NB4 (cell line): ENCODE results near the gene CNGB1.
"Not testable (repeated sequence)": the region's sequence is repeated elsewhere in the genome, so short reads cannot be mapped to it uniquely, and the experiment has no call there.

Experiments used
- DNase-seq: peaks from one replicate; pipeline ENCODE4 v3.0.0; 2010; ENCODE audit warnings: low read depth
- H3K4me3 ChIP-seq: one replicate; pipeline ENCODE4 v1.5.1; 2011; ENCODE audit warnings: mild to moderate bottlenecking, low read depth, low read length, moderate library complexity
- MYC ChIP-seq: IDR thresholded peaks from 2 replicates; pipeline ENCODE4 v1.6.1; 2011; ENCODE audit warnings: low read depth, low read length
- POLR2A ChIP-seq: IDR thresholded peaks from 2 replicates; pipeline ENCODE4 v1.6.1; 2011; ENCODE audit warnings: mild to moderate bottlenecking; ENCODE audit not compliant: insufficient read length; ENCODE audit errors: extremely low read depth
- TF ChIP-seq, protein P1 (sequence below): IDR thresholded peaks from 2 replicates; pipeline ENCODE4 v1.6.1; 2011; ENCODE audit warnings: low read depth, low read length
- TF ChIP-seq, protein P2 (sequence below): IDR thresholded peaks from one replicate; pipeline ENCODE4 v1.5.1; 2012; ENCODE audit warnings: low read depth, low read length

Gene CNGB1

DNA sequence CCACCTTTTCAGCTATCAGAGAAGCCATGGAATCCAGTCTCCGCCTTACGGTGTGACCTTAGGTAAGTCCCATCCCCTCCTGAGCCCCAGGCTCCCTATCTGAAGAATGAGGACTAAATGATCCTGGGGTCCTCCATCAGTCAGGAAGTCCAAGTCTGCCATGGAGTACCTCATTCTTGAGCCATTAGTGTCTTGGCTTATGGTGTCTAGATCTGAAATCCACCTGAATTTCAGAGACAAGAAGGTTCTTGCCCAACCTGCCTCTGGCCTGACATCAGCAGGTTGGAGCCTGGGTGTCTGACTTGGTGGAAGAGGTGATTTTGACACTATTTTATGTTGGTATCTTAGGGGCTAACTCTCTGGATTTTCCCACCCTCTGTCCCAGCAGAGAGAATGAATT, 47.1 kb downstream of the CNGB1 start:
- H3K4me3 ChIP-seq, result no peak overlapping the region
- no peak for TF ChIP-seq MYC
- TF ChIP-seq, protein P1, sequence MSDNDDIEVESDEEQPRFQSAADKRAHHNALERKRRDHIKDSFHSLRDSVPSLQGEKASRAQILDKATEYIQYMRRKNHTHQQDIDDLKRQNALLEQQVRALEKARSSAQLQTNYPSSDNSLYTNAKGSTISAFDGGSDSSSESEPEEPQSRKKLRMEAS, result no peak
- TF ChIP-seq, protein P2, sequence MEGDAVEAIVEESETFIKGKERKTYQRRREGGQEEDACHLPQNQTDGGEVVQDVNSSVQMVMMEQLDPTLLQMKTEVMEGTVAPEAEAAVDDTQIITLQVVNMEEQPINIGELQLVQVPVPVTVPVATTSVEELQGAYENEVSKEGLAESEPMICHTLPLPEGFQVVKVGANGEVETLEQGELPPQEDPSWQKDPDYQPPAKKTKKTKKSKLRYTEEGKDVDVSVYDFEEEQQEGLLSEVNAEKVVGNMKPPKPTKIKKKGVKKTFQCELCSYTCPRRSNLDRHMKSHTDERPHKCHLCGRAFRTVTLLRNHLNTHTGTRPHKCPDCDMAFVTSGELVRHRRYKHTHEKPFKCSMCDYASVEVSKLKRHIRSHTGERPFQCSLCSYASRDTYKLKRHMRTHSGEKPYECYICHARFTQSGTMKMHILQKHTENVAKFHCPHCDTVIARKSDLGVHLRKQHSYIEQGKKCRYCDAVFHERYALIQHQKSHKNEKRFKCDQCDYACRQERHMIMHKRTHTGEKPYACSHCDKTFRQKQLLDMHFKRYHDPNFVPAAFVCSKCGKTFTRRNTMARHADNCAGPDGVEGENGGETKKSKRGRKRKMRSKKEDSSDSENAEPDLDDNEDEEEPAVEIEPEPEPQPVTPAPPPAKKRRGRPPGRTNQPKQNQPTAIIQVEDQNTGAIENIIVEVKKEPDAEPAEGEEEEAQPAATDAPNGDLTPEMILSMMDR, result no peak
- no peak for TF ChIP-seq POLR2A
- DNase-seq, result no peak

DNA sequence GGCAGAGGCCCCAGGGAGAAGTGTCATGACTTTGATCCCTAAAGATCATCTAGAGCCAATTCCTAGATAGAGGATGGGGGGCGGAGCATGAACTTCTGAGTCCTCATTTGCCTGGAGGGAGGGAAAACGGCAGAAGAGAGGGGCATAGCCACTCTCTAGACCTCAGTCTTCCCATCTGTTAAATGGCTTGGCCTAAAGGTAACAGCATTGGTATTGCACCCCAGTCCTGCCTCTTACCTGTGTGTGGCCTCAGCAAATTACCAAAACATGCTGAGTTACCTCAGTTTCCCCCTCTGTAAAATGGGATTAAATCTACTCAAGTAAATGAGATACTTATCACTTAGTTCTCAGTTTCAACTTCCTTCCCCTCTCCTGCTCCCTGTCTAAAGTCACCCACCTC, 47.5 kb downstream of the CNGB1 start:
- TF ChIP-seq MYC, result no peak
- TF ChIP-seq, protein P1, result no peak
- TF ChIP-seq POLR2A, result no peak
- TF ChIP-seq, protein P2, result no peak
- DNase-seq, result no peak
- H3K4me3 ChIP-seq, result no peak overlapping the region

DNA sequence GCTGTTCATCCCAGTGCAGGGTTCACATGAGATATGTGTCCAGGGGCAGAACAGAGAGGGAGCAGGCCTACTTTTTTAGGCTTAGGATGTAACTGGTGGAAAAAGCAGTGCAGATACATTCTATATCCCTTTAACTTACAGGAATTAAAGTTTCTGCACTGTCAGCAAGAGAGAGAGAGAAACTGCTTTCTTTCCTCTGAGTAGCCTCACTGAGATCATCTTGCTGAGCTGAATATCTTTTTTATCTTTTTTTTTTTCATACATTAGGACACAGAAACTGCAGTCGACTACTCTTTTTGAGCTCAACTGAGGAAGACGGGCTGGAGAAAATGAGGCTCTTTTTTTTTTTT, 50.1 kb downstream of the CNGB1 start:
- DNase-seq, result no peak
- TF ChIP-seq, protein P1, result no peak
- TF ChIP-seq MYC (no peak), POLR2A (no peak)
- TF ChIP-seq, protein P2, result no peak

DNA sequence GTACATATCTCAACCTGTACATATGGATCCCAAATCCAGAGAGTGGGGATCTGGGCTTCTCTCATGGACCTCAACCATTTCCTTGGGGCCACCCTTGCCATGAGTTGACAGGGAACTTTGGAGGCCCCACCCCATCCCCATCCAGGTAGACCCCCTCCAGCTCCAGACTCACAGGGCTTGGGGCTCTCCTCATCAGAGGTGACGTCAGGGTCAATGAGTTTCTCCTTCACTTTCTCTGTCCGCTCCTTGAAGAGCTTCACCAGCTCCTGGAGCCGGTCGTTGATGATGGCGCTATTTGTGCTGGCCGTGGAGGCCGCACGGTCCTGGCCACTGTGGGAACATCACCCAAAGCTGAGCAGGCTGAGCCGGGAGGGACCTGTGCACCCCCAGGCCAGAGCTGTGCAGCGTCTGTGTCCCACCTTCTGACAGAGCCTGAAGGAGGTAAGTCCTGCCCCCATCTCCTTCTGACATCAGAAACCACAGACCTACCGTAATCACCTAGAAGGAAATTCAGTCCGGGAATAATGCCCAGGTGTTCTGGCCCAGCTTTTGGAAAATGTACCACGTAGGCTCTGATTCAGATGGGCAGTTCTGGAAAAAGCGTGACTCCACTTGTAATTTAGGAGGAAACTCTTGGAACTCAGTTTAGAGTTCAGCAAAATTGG, 50.6 kb downstream of the CNGB1 start:
- no peak for DNase-seq
- H3K4me3 ChIP-seq, result no peak overlapping the region
- TF ChIP-seq POLR2A (no peak), MYC (no peak)
- TF ChIP-seq, protein P1, result no peak
- TF ChIP-seq, protein P2, result no peak

More for the DNA sequence above, 50.1 kb downstream of the CNGB1 start:
- no peak overlapping the region for H3K4me3 ChIP-seq

DNA sequence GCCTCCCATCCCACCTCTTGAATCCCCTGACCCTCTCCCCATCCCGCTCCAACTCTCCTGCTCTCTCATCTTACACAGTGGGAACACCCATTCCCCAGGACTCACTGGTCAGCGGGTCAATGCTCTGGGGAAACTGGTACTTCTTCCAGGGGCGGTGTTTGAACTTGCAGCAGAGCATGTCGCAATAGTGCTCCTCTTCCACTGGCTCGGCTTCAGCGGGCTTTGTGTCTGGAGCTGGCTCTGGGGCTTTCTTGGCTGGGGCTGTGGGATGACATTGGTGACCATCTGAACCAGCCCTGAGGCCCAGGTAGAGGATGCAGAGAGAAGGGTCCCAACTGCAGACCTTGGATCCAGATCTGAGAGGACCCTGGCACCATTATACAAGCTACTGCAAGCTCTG, 51.9 kb downstream of the CNGB1 start:
- TF ChIP-seq, protein P1, result no peak
- TF ChIP-seq POLR2A, result no peak
- TF ChIP-seq MYC, result no peak
- TF ChIP-seq, protein P2, result no peak
- no peak overlapping the region for H3K4me3 ChIP-seq
- no peak for DNase-seq

DNA sequence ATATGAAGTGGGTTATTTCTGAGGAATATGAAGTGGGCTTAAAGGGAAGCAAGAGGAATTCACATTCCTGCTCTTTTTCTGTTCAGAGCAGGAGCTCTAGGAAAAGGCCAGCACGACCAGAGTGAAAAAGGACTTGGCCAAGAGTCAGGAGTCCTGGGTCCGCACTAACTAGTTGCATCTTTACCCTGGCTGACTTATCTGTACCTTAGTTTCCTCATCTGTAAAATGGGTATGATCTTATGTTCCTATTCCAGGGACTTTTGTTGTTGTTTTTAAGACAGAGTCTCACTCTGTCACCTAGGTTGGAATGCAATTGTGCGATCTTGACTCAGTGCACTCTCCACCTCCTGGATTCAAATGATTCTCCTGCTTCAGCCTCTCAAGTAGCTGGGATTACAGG, 52.5 kb downstream of the CNGB1 start:
- TF ChIP-seq, protein P2, result no peak
- TF ChIP-seq MYC (no peak), POLR2A (no peak)
- TF ChIP-seq, protein P1, result no peak
- no peak overlapping the region for H3K4me3 ChIP-seq
- DNase-seq, result no peak

DNA sequence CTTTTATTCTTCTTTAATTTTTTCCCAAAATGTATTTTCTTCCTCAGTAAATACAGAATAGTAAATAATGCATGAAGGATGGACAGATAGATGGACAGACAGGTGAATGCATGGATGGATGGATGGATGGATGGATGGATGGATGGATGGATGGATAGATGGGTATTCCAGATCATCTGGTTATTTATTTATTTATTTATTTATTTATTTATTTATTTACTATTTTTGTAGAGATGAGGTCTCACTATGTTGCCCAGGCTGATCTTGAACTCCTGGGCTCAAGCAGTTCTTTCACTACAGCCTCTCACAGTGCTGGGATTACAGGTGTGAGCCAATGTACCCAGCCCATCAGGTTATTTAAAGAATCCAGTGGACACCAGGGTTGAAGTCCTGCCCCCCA, 53.0 kb downstream of the CNGB1 start:
- H3K4me3 ChIP-seq, result not testable (repeated sequence)

DNA sequence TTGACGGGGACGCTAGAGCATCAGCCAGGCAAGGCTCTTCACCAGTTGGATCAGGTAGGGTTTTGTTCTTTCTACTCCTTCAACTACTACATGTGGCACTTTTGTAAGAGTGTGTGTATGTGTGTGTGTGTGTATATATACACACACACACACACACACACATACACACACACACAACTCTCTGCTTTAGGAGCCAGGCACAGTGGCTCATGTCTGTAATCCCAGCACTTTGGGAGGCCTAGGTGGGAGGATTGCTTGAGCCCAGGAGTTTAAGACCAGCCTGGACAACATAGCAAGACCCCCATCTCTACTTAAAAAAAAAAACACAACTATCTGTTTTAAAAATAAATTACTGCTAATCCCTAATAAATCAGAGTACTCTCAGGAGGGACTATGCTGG, 53.4 kb downstream of the CNGB1 start:
- H3K4me3 ChIP-seq, DNase-seq: not testable (repeated sequence)

More for the DNA sequence above, 53.0 kb downstream of the CNGB1 start:
- DNase-seq, result not testable (repeated sequence)
